WERI-Rb-1 (cell line): ENCODE data around the gene WSCD1.

Experiments used
- DNase-seq: peaks from one replicate; pipeline ENCODE4 v3.0.0-alpha.2; 2020
- H3K27ac ChIP-seq: fragments of 250-450 bp; sonication (Bioruptor Pico); 2 replicates; pipeline ENCODE4 v1.5.1; 2020; ENCODE audit warnings: mild to moderate bottlenecking, moderate library complexity
- H3K27me3 ChIP-seq: fragments of 250-450 bp; sonication (Bioruptor Pico); 2 replicates; pipeline ENCODE4 v1.5.1; 2021; ENCODE audit warnings: mild to moderate bottlenecking, low read depth, moderate library complexity; ENCODE audit not compliant: insufficient read depth, severe bottlenecking
- H3K36me3 ChIP-seq: fragments of 250-450 bp; sonication (Bioruptor Pico); 2 replicates; pipeline ENCODE4 v1.5.1; 2020; ENCODE audit warnings: mild to moderate bottlenecking, moderate library complexity
- H3K4me3 ChIP-seq: 2 replicates; pipeline ENCODE4 v1.5.1; 2011; ENCODE audit warnings: low read depth, mild to moderate bottlenecking, control low read depth, low read length
- H3K9me3 ChIP-seq: fragments of 250-450 bp; sonication (Bioruptor Pico); 2 replicates; pipeline ENCODE4 v1.5.1; 2021; ENCODE audit warnings: mild to moderate bottlenecking, moderate library complexity; ENCODE audit not compliant: severe bottlenecking
- TF ChIP-seq, protein P1 (sequence below): IDR thresholded peaks from 2 replicates; pipeline ENCODE4 v1.5.1; 2011; ENCODE audit warnings: low read depth, mild to moderate bottlenecking, control low read depth, inconsistent platforms, low read length

The WSCD1 gene

DNA sequence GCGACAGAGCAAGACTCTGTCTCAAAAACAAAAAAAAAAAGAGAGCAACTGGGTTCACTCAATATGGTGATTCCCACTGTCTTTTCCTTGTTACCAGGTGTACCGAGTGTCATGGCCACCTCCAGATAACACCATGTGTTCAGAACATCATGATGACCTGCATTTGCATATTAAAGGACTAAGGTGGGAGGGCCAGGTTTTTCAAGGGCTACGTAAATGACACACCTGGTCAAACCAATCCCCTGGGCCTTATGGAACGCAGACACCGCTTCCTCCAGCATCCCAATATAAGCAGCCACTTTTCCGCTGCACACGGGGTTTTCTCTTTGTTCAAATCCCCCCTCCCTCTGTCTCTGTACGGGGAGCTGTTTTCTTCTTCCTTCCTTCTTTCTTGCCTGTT, 29.3 kb downstream of the WSCD1 start:
- TF ChIP-seq, protein P1, sequence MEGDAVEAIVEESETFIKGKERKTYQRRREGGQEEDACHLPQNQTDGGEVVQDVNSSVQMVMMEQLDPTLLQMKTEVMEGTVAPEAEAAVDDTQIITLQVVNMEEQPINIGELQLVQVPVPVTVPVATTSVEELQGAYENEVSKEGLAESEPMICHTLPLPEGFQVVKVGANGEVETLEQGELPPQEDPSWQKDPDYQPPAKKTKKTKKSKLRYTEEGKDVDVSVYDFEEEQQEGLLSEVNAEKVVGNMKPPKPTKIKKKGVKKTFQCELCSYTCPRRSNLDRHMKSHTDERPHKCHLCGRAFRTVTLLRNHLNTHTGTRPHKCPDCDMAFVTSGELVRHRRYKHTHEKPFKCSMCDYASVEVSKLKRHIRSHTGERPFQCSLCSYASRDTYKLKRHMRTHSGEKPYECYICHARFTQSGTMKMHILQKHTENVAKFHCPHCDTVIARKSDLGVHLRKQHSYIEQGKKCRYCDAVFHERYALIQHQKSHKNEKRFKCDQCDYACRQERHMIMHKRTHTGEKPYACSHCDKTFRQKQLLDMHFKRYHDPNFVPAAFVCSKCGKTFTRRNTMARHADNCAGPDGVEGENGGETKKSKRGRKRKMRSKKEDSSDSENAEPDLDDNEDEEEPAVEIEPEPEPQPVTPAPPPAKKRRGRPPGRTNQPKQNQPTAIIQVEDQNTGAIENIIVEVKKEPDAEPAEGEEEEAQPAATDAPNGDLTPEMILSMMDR, result no peak

DNA sequence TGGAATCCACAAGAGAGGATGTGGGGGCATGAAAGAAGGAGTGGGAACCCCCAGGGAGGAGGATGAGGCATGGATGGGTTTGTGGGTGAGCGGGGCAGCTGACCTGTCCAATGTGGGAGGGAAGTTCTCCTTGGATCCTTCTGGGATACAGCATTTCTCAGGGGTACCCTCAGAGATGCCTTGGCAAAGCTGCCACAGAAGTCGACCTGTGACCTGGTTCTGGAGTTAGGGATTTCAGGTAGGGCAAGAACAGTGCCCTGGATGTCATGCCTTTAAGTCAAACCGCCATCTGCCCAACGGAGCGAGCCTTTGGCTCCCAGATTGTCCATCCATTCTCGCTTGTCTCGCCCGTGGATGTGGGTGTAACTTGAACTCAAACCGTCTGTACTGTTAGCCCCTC, 30.0 kb downstream of the WSCD1 start:
- Histone ChIP-seq H3K36me3 (peaks cover 97% of the 10 kb centered on the region), H3K27me3 (no peaks in the 10 kb centered on the region), H3K4me3 (no peak overlapping the region), H3K9me3 (no peaks in the 10 kb centered on the region), H3K27ac (peak overlapping the region; percentile 84)
- TF ChIP-seq, protein P1, result no peak
- DNase-seq, result no peak

More for the DNA sequence above, 29.3 kb downstream of the WSCD1 start:
- Histone ChIP-seq H3K27ac (peak overlapping the region; percentile 84), H3K27me3 (no peaks in the 10 kb centered on the region), H3K4me3 (no peak overlapping the region), H3K9me3 (no peaks in the 10 kb centered on the region), H3K36me3 (peaks cover 97% of the 10 kb centered on the region)
- no peak for DNase-seq

DNA sequence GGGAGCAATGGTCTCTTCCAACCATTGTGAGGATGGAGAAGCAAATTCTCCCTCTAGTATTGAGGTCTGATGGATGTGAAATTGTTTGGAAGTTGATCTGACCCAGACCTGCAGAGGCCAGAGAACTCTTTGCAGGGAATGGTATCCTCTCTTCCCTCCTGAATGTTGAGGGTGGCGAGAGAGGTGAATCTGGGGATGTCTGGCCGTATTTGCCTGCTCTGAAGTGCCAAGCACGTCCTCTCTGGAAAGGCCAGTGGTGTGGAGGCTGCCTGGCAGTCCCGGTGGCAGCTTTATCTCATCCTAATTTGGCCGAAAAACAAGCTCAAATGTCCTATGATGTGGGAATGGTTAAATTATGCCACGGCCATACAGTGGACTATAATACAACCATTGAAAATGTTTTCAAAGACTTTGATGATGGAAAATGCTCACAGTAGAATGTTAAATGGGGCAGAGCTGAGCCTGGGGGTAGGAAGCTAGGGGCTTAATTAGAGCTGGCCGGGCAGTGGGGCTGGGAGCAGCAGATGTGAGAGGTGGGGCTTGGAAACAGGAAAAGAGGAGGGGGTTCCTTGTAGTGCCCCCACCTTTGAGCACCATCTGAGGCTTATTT, 30.8 kb downstream of the WSCD1 start:
- no peaks in the 10 kb centered on the region for H3K27me3 ChIP-seq
- peaks cover 97% of the 10 kb centered on the region for H3K36me3 ChIP-seq
- H3K27ac ChIP-seq, result peak overlapping the region; percentile 84
- TF ChIP-seq, protein P1, result no peak
- no peak for DNase-seq
- peaks cover under 1% of the 10 kb centered on the region for H3K9me3 ChIP-seq
- H3K4me3 ChIP-seq, result no peak overlapping the region

DNA sequence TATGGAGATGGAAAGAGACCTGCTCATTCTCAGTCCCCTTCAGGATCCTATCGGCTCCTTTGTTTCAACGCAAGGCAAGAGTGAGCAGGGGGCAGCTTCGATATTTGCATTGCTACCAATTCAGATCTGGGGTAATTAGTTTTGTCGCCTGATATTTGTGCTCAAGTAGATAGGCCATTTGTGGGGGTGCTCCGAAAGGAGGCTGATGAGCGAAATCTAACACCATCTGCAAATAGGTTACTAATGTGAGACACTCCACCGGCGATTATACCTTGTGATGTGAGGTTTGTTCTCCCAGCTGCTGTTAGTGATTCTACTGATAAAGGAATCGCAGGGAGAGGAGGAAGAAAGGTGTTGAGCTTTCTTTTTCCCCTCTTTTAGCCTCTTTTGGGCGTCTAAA, 31.5 kb downstream of the WSCD1 start:
- H3K36me3 ChIP-seq, result peaks cover 97% of the 10 kb centered on the region
- no peaks in the 10 kb centered on the region for H3K27me3 ChIP-seq
- H3K4me3 ChIP-seq, result no peak overlapping the region
- DNase-seq, result no peak
- peaks cover 7% of the 10 kb centered on the region for H3K9me3 ChIP-seq
- peak overlapping the region; percentile 84 for H3K27ac ChIP-seq
- TF ChIP-seq, protein P1, result no peak

DNA sequence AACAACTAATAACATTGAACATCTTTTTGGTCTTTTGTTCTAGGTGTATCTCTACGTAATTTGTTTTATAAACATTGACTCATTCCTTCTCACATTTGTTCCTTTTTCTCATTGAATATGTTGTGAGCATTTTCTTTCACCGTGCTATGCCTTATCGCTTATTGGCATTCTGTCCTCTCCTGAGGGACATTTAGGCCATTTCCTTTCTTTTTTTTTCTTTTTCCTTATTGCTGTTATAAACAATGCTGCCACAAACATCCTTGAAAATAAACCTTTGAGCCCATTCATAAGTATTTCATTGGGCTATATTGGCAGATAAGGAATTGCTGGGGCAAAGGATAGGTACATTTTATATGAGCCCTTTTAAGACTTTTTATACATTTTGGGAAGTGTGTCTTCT, 32.4 kb downstream of the WSCD1 start:
- H3K4me3 ChIP-seq, result no peak overlapping the region
- H3K27ac ChIP-seq, result no peak overlapping the region
- H3K9me3 ChIP-seq, result peaks cover 7% of the 10 kb centered on the region
- H3K36me3 ChIP-seq, result peaks cover 97% of the 10 kb centered on the region
- H3K27me3 ChIP-seq, result no peaks in the 10 kb centered on the region
- TF ChIP-seq, protein P1, result no peak
- DNase-seq, result no peak
